ENCODE data around the gene PRRG3. TPM values are rescaled to one million over a fixed set of nuclear protein-coding genes. Genes with fewer than 3 reads are reported as not detected.

PRRG3 gene
- total RNA-seq, 1 donor from 2014 or later = 9.4 TPM

- H3K9ac ChIP-seq (ENCODE audit: low read depth in 1 of 3, low read length in 3 of 3) = no peak within 1 kb of the TSS
- H3K27ac ChIP-seq (ENCODE audit: low read depth, low read length) = no peak within 1 kb of the TSS
Observed at GRCh38 chrX:151715752-151716151, 20.5 kb downstream of the PRRG3 start, which contains the start of gene FATE1. FATE1 (plus strand) TSS chrX:151716035; CDS start chrX:151716120, 85 bp downstream.

GRCh38 chrX:151722241-151722846, 27.1 kb downstream of the PRRG3 start:
- H3K27me3 ChIP-seq (ENCODE audit: control insufficient read depth in 3 of 3, insufficient read depth in 3 of 3, low read length in 3 of 3) = no peaks in the 10 kb centered on the region
- H3K9ac ChIP-seq (ENCODE audit: low read depth in 1 of 3, low read length in 3 of 3) = no peak overlapping the region
- no peaks in the 10 kb centered on the region for H3K36me3 ChIP-seq (ENCODE audit: control insufficient read depth in 3 of 3, insufficient read depth in 3 of 3, low read length in 3 of 3)
- H3K4me3 ChIP-seq (ENCODE audit: low read length in 3 of 3) = no peak overlapping the region
- peaks cover 0 to 7% (median 0%) of the 10 kb centered on the region in 3 donors for H3K4me1 ChIP-seq (ENCODE audit: control insufficient read depth in 3 of 3, insufficient read depth in 3 of 3, low read length in 3 of 3)
- no peak overlapping the region for H3K27ac ChIP-seq (ENCODE audit: low read depth, low read length)
- no peaks in the 10 kb centered on the region for H3K9me3 ChIP-seq (ENCODE audit: control insufficient read depth in 3 of 3, low read length in 3 of 3)

More at GRCh38 chrX:151715752-151716151, 20.5 kb downstream of the PRRG3 start, which contains the start of gene FATE1:
- H3K27me3 ChIP-seq (ENCODE audit: control insufficient read depth in 3 of 3, insufficient read depth in 3 of 3, low read length in 3 of 3) = peaks cover 0 to 2% (median 0%) of the 10 kb centered on the region in 3 donors
- no peaks in the 10 kb centered on the region for H3K9me3 ChIP-seq (ENCODE audit: control insufficient read depth in 3 of 3, low read length in 3 of 3)
- H3K4me1 ChIP-seq (ENCODE audit: control insufficient read depth in 3 of 3, insufficient read depth in 3 of 3, low read length in 3 of 3) = peaks cover 0 to 4% (median 0%) of the 10 kb centered on the region in 3 donors
- H3K36me3 ChIP-seq (ENCODE audit: control insufficient read depth in 3 of 3, insufficient read depth in 3 of 3, low read length in 3 of 3) = no peaks in the 10 kb centered on the region
- H3K4me3 ChIP-seq (ENCODE audit: low read length in 3 of 3) = no peak within 1 kb of the TSS

GRCh38 chrX:151723156-151723760, 28.0 kb downstream of the PRRG3 start:
- H3K4me3 ChIP-seq (ENCODE audit: low read length in 3 of 3) = no peak overlapping the region
- no peak overlapping the region for H3K27ac ChIP-seq (ENCODE audit: low read depth, low read length)
- no peaks in the 10 kb centered on the region for H3K36me3 ChIP-seq (ENCODE audit: control insufficient read depth in 3 of 3, insufficient read depth in 3 of 3, low read length in 3 of 3)
- H3K9ac ChIP-seq (ENCODE audit: low read depth in 1 of 3, low read length in 3 of 3) = no peak overlapping the region
- H3K4me1 ChIP-seq (ENCODE audit: control insufficient read depth in 3 of 3, insufficient read depth in 3 of 3, low read length in 3 of 3) = peaks cover 0 to 7% (median 0%) of the 10 kb centered on the region in 3 donors
- H3K9me3 ChIP-seq (ENCODE audit: control insufficient read depth in 3 of 3, low read length in 3 of 3) = no peaks in the 10 kb centered on the region
- no peaks in the 10 kb centered on the region for H3K27me3 ChIP-seq (ENCODE audit: control insufficient read depth in 3 of 3, insufficient read depth in 3 of 3, low read length in 3 of 3)

- Histone ChIP-seq H3K4me3 (ENCODE audit: low read length in 3 of 3) (no peak overlapping the region), H3K4me1 (ENCODE audit: control insufficient read depth in 3 of 3, insufficient read depth in 3 of 3, low read length in 3 of 3) (peaks cover 0 to 7% (median 0%) of the 10 kb centered on the region in 3 donors), H3K27me3 (ENCODE audit: control insufficient read depth in 3 of 3, insufficient read depth in 3 of 3, low read length in 3 of 3) (no peaks in the 10 kb centered on the region), H3K27ac (ENCODE audit: low read depth, low read length) (no peak overlapping the region), H3K36me3 (ENCODE audit: control insufficient read depth in 3 of 3, insufficient read depth in 3 of 3, low read length in 3 of 3) (no peaks in the 10 kb centered on the region), H3K9ac (ENCODE audit: low read depth in 1 of 3, low read length in 3 of 3) (no peak overlapping the region), H3K9me3 (ENCODE audit: control insufficient read depth in 3 of 3, low read length in 3 of 3) (no peaks in the 10 kb centered on the region)
Observed at GRCh38 chrX:151724563-151725337, 29.5 kb downstream of the PRRG3 start.

- H3K9me3 ChIP-seq (ENCODE audit: control insufficient read depth in 3 of 3, low read length in 3 of 3) = no peaks in the 10 kb centered on the region
- peaks cover 0 to 7% (median 0%) of the 10 kb centered on the region in 3 donors for H3K4me1 ChIP-seq (ENCODE audit: control insufficient read depth in 3 of 3, insufficient read depth in 3 of 3, low read length in 3 of 3)
- no peaks in the 10 kb centered on the region for H3K27me3 ChIP-seq (ENCODE audit: control insufficient read depth in 3 of 3, insufficient read depth in 3 of 3, low read length in 3 of 3)
- no peak overlapping the region for H3K27ac ChIP-seq (ENCODE audit: low read depth, low read length)
- H3K36me3 ChIP-seq (ENCODE audit: control insufficient read depth in 3 of 3, insufficient read depth in 3 of 3, low read length in 3 of 3) = no peaks in the 10 kb centered on the region
- no peak overlapping the region for H3K4me3 ChIP-seq (ENCODE audit: low read length in 3 of 3)
- H3K9ac ChIP-seq (ENCODE audit: low read depth in 1 of 3, low read length in 3 of 3) = no peak overlapping the region
Observed at GRCh38 chrX:151725338-151725614, 30.0 kb downstream of the PRRG3 start.

DNA sequence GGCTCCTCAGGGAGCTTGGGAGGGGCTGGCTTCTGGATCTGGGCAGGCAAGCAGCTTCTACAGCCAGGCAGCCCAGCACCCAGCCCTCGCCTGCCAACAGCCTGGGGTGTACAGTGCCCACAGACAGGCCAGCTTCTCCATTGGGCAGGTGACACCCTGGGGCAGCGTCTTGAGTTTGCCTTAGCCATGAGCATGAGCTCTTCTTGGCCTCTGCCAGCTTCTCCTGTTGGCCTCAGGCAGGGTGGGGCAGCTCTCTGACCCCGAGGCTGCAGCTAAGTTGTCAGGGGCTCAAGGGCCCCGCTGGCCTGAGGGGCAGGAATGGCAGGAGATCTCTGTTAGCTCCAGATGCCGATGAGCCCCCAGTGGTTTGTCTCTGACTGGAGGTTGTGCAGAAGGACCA, 31.5 kb downstream of the PRRG3 start:
- Histone ChIP-seq H3K9ac (ENCODE audit: low read depth in 1 of 3, low read length in 3 of 3) (no peak overlapping the region), H3K9me3 (ENCODE audit: control insufficient read depth in 3 of 3, low read length in 3 of 3) (no peaks in the 10 kb centered on the region), H3K36me3 (ENCODE audit: control insufficient read depth in 3 of 3, insufficient read depth in 3 of 3, low read length in 3 of 3) (no peaks in the 10 kb centered on the region), H3K4me1 (ENCODE audit: control insufficient read depth in 3 of 3, insufficient read depth in 3 of 3, low read length in 3 of 3) (peaks cover 0 to 7% (median 0%) of the 10 kb centered on the region in 3 donors), H3K27ac (ENCODE audit: low read depth, low read length) (no peak overlapping the region), H3K4me3 (ENCODE audit: low read length in 3 of 3) (no peak overlapping the region), H3K27me3 (ENCODE audit: control insufficient read depth in 3 of 3, insufficient read depth in 3 of 3, low read length in 3 of 3) (no peaks in the 10 kb centered on the region)

- no peaks in the 10 kb centered on the region for H3K36me3 ChIP-seq (ENCODE audit: control insufficient read depth in 3 of 3, insufficient read depth in 3 of 3, low read length in 3 of 3)
- peaks cover 0 to 7% (median 0%) of the 10 kb centered on the region in 3 donors for H3K4me1 ChIP-seq (ENCODE audit: control insufficient read depth in 3 of 3, insufficient read depth in 3 of 3, low read length in 3 of 3)
- H3K9me3 ChIP-seq (ENCODE audit: control insufficient read depth in 3 of 3, low read length in 3 of 3) = no peaks in the 10 kb centered on the region
- peaks cover 0 to 3% (median 0%) of the 10 kb centered on the region in 3 donors for H3K27me3 ChIP-seq (ENCODE audit: control insufficient read depth in 3 of 3, insufficient read depth in 3 of 3, low read length in 3 of 3)
- H3K27ac ChIP-seq (ENCODE audit: low read depth, low read length) = no peak overlapping the region
- H3K4me3 ChIP-seq (ENCODE audit: low read length in 3 of 3) = no peak overlapping the region
- no peak overlapping the region for H3K9ac ChIP-seq (ENCODE audit: low read depth in 1 of 3, low read length in 3 of 3)
Observed at GRCh38 chrX:151727346-151727745, 32.1 kb downstream of the PRRG3 start.

DNA sequence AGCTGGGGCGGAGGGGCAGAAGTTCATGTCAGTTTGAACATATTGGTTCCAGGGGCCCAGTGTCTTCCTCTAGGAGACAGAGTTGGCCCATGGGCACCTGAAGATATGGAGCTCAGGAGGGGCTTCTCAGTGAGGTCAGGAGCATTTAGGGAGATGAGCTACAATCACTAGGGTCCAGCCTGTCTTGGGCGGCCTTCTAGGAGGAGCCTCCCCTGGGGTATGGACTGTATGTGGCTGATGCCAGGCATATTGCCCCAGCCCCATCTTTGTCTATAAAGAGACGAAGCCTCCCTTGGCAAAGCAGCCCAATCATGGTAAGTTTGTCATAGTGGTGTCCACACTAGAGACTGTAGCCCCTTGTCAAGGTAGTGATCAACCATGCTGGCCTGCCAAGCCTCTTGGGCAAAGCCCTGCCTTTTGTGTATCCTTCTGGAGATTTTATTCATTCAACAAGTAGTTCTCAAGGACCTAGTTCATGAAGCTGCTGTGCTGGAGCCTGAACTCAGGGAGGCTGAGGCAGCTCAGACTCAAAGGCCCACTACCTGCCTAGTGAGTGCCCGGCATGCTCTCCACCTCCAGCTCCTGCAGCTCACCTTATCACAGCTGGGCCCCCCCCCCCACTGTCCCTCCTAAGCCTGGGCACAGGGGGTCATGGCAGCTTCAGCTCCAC, 33.9 kb downstream of the PRRG3 start:
- no peaks in the 10 kb centered on the region for H3K9me3 ChIP-seq (ENCODE audit: control insufficient read depth in 3 of 3, low read length in 3 of 3)
- H3K27me3 ChIP-seq (ENCODE audit: control insufficient read depth in 3 of 3, insufficient read depth in 3 of 3, low read length in 3 of 3) = peaks cover 0 to 3% (median 0%) of the 10 kb centered on the region in 3 donors
- no peaks in the 10 kb centered on the region for H3K36me3 ChIP-seq (ENCODE audit: control insufficient read depth in 3 of 3, insufficient read depth in 3 of 3, low read length in 3 of 3)
- no peak overlapping the region for H3K9ac ChIP-seq (ENCODE audit: low read depth in 1 of 3, low read length in 3 of 3)
- H3K4me3 ChIP-seq (ENCODE audit: low read length in 3 of 3) = no peak overlapping the region
- no peak overlapping the region for H3K27ac ChIP-seq (ENCODE audit: low read depth, low read length)
- H3K4me1 ChIP-seq (ENCODE audit: control insufficient read depth in 3 of 3, insufficient read depth in 3 of 3, low read length in 3 of 3) = peaks cover 0 to 2% (median 0%) of the 10 kb centered on the region in 3 donors

- no peaks in the 10 kb centered on the region for H3K9me3 ChIP-seq (ENCODE audit: control insufficient read depth in 3 of 3, low read length in 3 of 3)
- H3K4me3 ChIP-seq (ENCODE audit: low read length in 3 of 3) = no peak within 1 kb of the TSS
- H3K4me1 ChIP-seq (ENCODE audit: control insufficient read depth in 3 of 3, insufficient read depth in 3 of 3, low read length in 3 of 3) = no peaks in the 10 kb centered on the region
- H3K27me3 ChIP-seq (ENCODE audit: control insufficient read depth in 3 of 3, insufficient read depth in 3 of 3, low read length in 3 of 3) = peaks cover 0 to 8% (median 0%) of the 10 kb centered on the region in 3 donors
- H3K27ac ChIP-seq (ENCODE audit: low read depth, low read length) = no peak within 1 kb of the TSS
- H3K36me3 ChIP-seq (ENCODE audit: control insufficient read depth in 3 of 3, insufficient read depth in 3 of 3, low read length in 3 of 3) = no peaks in the 10 kb centered on the region
- H3K9ac ChIP-seq (ENCODE audit: low read depth in 1 of 3, low read length in 3 of 3) = no peak within 1 kb of the TSS
Observed at GRCh38 chrX:151734446-151734845, 39.2 kb downstream of the PRRG3 start, which contains the start of gene CNGA2. CNGA2 (plus strand) TSS chrX:151734746; CDS start chrX:151738484, 3,738 bp downstream.
